GM23338 (cell line): ENCODE measurements around the gene MLKL. TPM values are rescaled to one million over a fixed set of nuclear protein-coding genes. Genes with fewer than 3 reads are reported as not detected.

Experiments used
- ATAC-seq: fragments of 200-7000 bp; cut with Tn5 transposase; 3 replicates; pipeline ENCODE4 v1.9.1; 2020
- DNase-seq: peaks from one replicate; pipeline ENCODE4 v3.0.0-alpha.2; 2015; ENCODE audit warnings: low spot score
- H2AFZ ChIP-seq: fragments of 200-600 bp; sonication (generic); 2 replicates; pipeline ENCODE4 v1.8.0; 2016; ENCODE audit warnings: antibody characterized with exemption, mild to moderate bottlenecking, moderate library complexity
- H3F3A ChIP-seq: fragments of 200-600 bp; sonication (generic); replicated peaks from 2 replicates; pipeline ENCODE4 v1.8.0; 2017; ENCODE audit warnings: antibody characterized with exemption, mixed run types, low read depth
- H3K27ac ChIP-seq: fragments of 200-600 bp; sonication (generic); 2 replicates; pipeline ENCODE4 v1.6.1; 2016; ENCODE audit warnings: low read depth
- H3K27me3 ChIP-seq: fragments of 200-600 bp; sonication (generic); 2 replicates; pipeline ENCODE4 v1.8.0; 2016; ENCODE audit warnings: mild to moderate bottlenecking, mixed run types, moderate library complexity; ENCODE audit not compliant: insufficient read depth
- H3K36me3 ChIP-seq: fragments of 200-600 bp; sonication (generic); 2 replicates; pipeline ENCODE4 v1.8.0; 2016; ENCODE audit warnings: mild to moderate bottlenecking; ENCODE audit not compliant: insufficient read depth
- H3K4me1 ChIP-seq: fragments of 200-600 bp; sonication (generic); 2 replicates; pipeline ENCODE4 v1.8.0; 2016; ENCODE audit warnings: mild to moderate bottlenecking, moderate library complexity; ENCODE audit not compliant: insufficient read depth
- H3K4me2 ChIP-seq: fragments of 200-600 bp; sonication (generic); 2 replicates; pipeline ENCODE4 v1.7.1; 2017; ENCODE audit warnings: mixed run types
- H3K4me3 ChIP-seq: fragments of 200-600 bp; sonication (generic); 2 replicates; pipeline ENCODE4 v1.6.1; 2016; ENCODE audit warnings: mixed run types
- H3K79me2 ChIP-seq: fragments of 200-600 bp; sonication (generic); replicated peaks from 2 replicates; pipeline ENCODE4 v1.8.0; 2017; ENCODE audit warnings: mild to moderate bottlenecking; ENCODE audit not compliant: insufficient read depth
- H3K9me2 ChIP-seq: fragments of 200-600 bp; sonication (generic); 2 replicates; pipeline ENCODE4 v1.8.0; 2017; ENCODE audit not compliant: insufficient read depth
- H4K20me1 ChIP-seq: fragments of 200-600 bp; sonication (generic); replicated peaks from 2 replicates; pipeline ENCODE4 v1.8.0; 2017; ENCODE audit warnings: mild to moderate bottlenecking; ENCODE audit not compliant: insufficient read depth
- H3K27ac Mint-ChIP-seq: 2 replicates; pipeline ENCODE4 v1.8.0; 2020; ENCODE audit warnings: inconsistent platforms, mild to moderate bottlenecking, moderate library complexity, mixed read lengths
- H3K27me3 Mint-ChIP-seq: 3 replicates; pipeline ENCODE4 v1.8.0; 2022; ENCODE audit warnings: low read depth, mild to moderate bottlenecking, moderate library complexity, mixed read lengths, inconsistent platforms; ENCODE audit not compliant: insufficient read depth, poor library complexity
- H3K36me3 Mint-ChIP-seq: 3 replicates; pipeline ENCODE4 v1.8.0; 2021; ENCODE audit warnings: low read depth, mild to moderate bottlenecking, inconsistent platforms, moderate library complexity, mixed read lengths
- H3K4me1 Mint-ChIP-seq: 3 replicates; pipeline ENCODE4 v1.8.0; 2020; ENCODE audit warnings: mild to moderate bottlenecking, inconsistent platforms, mixed read lengths
- H3K4me3 Mint-ChIP-seq: 3 replicates; pipeline ENCODE4 v1.8.0; 2021; ENCODE audit warnings: moderate library complexity, mild to moderate bottlenecking, inconsistent platforms, mixed read lengths
- H3K9me3 Mint-ChIP-seq: 3 replicates; pipeline ENCODE4 v1.8.0; 2020; ENCODE audit warnings: moderate library complexity, mild to moderate bottlenecking, inconsistent platforms, mixed read lengths
- CREB1 ChIP-seq: fragments of 250-450 bp; sonication (Bioruptor Pico); IDR thresholded peaks from 2 replicates; pipeline ENCODE4 v1.5.0; 2020; ENCODE audit warnings: low read depth, mild to moderate bottlenecking, moderate library complexity
- EZH2 ChIP-seq: fragments of 200-600 bp; sonication (generic); IDR thresholded peaks from one replicate; pipeline ENCODE4 v1.8.0; 2017; ENCODE audit warnings: antibody characterized with exemption, mild to moderate bottlenecking, low read depth; ENCODE audit not compliant: unreplicated experiment
- NANOG ChIP-seq: IDR thresholded peaks from 2 replicates; pipeline ENCODE4 v1.6.1; 2016; ENCODE audit warnings: antibody characterized with exemption, borderline replicate concordance
- STAT1 ChIP-seq: IDR thresholded peaks from one replicate; pipeline ENCODE4 v1.6.1; 2016; ENCODE audit warnings: antibody characterized with exemption; ENCODE audit not compliant: unreplicated experiment
- ZNF114 ChIP-seq: fragments of 250-450 bp; sonication (Bioruptor Pico); IDR thresholded peaks from 2 replicates; pipeline ENCODE4 v1.5.0; 2020; ENCODE audit warnings: mild to moderate bottlenecking, moderate library complexity
- ZNF331 ChIP-seq: fragments of 250-450 bp; sonication (Bioruptor Pico); IDR thresholded peaks from 2 replicates; pipeline ENCODE4 v1.5.0; 2020; ENCODE audit warnings: low read depth, mild to moderate bottlenecking, moderate library complexity
- polyA plus RNA-seq: library from polyadenylated mRNA; unstranded; fragments of >200 nt; fragmentation: Nextera tagmentation; extraction: Ambion mirVana; gene quantifications from 2 replicates; pipeline ENCODE4 v1.2.1, GENCODE V29; 2016
- total RNA-seq: library from RNA; depleted of rRNA; stranded (reverse); fragments of >200 nt; shearing (Covaris generic); gene quantifications from 2 replicates; pipeline ENCODE4 v1.2.3, GENCODE V29; 2014
- TF ChIP-seq, protein P1 (sequence below), 2 experiments: fragments of 200-600 bp in 1 of 2; sonication (generic) in 1 of 2; conservative IDR thresholded peaks; 2 replicates each; pipeline versions ENCODE4 v1.5.1 to v1.6.1; 2016 to 2017; ENCODE audit warnings: antibody characterized with exemption in 2 of 2, low read depth in 2 of 2, mild to moderate bottlenecking in 2 of 2, moderate library complexity in 1 of 2
- TF ChIP-seq, protein P2 (sequence below): IDR thresholded peaks from one replicate; pipeline ENCODE4 v1.6.1; 2018; ENCODE audit warnings: antibody characterized with exemption; ENCODE audit not compliant: unreplicated experiment
- TF ChIP-seq, protein P3 (sequence below): fragments of 250-450 bp; sonication (Bioruptor Pico); IDR thresholded peaks from 2 replicates; pipeline ENCODE4 v1.5.0; 2020; ENCODE audit warnings: mild to moderate bottlenecking, moderate library complexity

Gene MLKL
- total and polyA plus RNA-seq, 2 experiments from 2014 or later: 5.1 to 9.7 TPM

DNA sequence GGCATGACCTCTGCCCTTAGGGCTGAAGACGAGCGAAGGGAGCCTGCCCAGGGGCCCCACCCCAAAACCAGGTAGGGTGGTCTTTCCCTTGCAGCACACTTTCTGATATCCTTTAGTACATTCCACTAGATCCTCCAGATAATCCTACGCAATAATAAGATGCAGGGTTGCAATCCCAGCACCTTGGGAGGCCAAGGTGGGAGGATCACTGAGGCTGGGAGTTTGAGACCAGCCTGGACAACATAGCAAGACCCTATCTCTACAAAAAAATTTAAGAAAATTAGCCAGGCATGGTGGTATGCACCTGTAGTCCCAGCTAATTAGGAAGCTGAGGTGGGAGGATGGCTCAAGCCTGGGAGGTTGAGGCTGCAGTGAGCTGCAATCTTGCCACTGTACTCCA, 34.9 kb upstream of the MLKL start:
- Mint-ChIP-seq H3K27ac (no peak overlapping the region), H3K4me3 (no peak overlapping the region), H3K36me3 (no peaks in the 10 kb centered on the region), H3K4me1 (peaks cover 38% of the 10 kb centered on the region), H3K9me3 (no peaks in the 10 kb centered on the region; the same call in 2 of the 3 replicates), H3K27me3 (peaks cover 20% of the 10 kb centered on the region)
- no peaks in the 10 kb centered on the region for H4K20me1 ChIP-seq
- no peaks in the 10 kb centered on the region for H3K79me2 ChIP-seq
- ATAC-seq: no peak
- no peaks in the 10 kb centered on the region; the same call in 1 of the 2 replicates for H3K36me3 ChIP-seq
- no peak overlapping the region for H3K4me3 ChIP-seq
- no peaks in the 10 kb centered on the region for H3K9me2 ChIP-seq
- H3K27ac ChIP-seq: no peak overlapping the region
- TF ChIP-seq EZH2 (no peak), STAT1 (no peak), NANOG (no peak), ZNF331 (CRISPR knock-in tag) (no peak), CREB1 (CRISPR knock-in tag) (no peak)
- TF ChIP-seq, protein P1, sequence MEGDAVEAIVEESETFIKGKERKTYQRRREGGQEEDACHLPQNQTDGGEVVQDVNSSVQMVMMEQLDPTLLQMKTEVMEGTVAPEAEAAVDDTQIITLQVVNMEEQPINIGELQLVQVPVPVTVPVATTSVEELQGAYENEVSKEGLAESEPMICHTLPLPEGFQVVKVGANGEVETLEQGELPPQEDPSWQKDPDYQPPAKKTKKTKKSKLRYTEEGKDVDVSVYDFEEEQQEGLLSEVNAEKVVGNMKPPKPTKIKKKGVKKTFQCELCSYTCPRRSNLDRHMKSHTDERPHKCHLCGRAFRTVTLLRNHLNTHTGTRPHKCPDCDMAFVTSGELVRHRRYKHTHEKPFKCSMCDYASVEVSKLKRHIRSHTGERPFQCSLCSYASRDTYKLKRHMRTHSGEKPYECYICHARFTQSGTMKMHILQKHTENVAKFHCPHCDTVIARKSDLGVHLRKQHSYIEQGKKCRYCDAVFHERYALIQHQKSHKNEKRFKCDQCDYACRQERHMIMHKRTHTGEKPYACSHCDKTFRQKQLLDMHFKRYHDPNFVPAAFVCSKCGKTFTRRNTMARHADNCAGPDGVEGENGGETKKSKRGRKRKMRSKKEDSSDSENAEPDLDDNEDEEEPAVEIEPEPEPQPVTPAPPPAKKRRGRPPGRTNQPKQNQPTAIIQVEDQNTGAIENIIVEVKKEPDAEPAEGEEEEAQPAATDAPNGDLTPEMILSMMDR (conservative IDR thresholded peaks at IDR 0.05; ENCODE audit: low read depth in 2 of 2): no peak
- TF ChIP-seq, protein P2, sequence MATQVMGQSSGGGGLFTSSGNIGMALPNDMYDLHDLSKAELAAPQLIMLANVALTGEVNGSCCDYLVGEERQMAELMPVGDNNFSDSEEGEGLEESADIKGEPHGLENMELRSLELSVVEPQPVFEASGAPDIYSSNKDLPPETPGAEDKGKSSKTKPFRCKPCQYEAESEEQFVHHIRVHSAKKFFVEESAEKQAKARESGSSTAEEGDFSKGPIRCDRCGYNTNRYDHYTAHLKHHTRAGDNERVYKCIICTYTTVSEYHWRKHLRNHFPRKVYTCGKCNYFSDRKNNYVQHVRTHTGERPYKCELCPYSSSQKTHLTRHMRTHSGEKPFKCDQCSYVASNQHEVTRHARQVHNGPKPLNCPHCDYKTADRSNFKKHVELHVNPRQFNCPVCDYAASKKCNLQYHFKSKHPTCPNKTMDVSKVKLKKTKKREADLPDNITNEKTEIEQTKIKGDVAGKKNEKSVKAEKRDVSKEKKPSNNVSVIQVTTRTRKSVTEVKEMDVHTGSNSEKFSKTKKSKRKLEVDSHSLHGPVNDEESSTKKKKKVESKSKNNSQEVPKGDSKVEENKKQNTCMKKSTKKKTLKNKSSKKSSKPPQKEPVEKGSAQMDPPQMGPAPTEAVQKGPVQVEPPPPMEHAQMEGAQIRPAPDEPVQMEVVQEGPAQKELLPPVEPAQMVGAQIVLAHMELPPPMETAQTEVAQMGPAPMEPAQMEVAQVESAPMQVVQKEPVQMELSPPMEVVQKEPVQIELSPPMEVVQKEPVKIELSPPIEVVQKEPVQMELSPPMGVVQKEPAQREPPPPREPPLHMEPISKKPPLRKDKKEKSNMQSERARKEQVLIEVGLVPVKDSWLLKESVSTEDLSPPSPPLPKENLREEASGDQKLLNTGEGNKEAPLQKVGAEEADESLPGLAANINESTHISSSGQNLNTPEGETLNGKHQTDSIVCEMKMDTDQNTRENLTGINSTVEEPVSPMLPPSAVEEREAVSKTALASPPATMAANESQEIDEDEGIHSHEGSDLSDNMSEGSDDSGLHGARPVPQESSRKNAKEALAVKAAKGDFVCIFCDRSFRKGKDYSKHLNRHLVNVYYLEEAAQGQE: no peak
- no peak overlapping the region for H2AFZ ChIP-seq
- DNase-seq: no peak
- H3K27me3 ChIP-seq: no peaks in the 10 kb centered on the region
- no peaks in the 10 kb centered on the region for H3F3A ChIP-seq
- no peak overlapping the region for H3K4me2 ChIP-seq
- peaks cover 29% of the 10 kb centered on the region for H3K4me1 ChIP-seq

DNA sequence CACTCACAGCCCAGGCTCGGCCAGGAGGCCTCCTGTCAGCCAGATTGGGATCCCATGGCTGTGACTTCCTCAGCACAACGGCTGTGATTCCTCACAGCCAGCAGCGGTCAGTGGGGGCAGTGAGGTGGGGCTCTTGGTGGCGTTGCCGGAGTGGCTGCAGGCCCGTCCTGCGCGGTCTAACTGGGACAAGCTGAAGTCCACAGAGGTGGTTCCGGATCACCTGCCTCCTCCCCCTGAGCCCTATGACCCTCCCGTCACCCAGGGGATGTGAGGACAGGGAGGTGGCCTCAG, 34.4 kb upstream of the MLKL start:
- ATAC-seq (no peak; the same call in 1 of the 3 replicates), DNase-seq (no peak)
- H2AFZ ChIP-seq: no peak overlapping the region
- H3K27ac ChIP-seq: peak overlapping the region; percentile 50; the same call in 1 of the 2 replicates
- no peak overlapping the region for H3K27ac Mint-ChIP-seq
- no peaks in the 10 kb centered on the region for H4K20me1 ChIP-seq
- no peaks in the 10 kb centered on the region for H3K79me2 ChIP-seq
- H3K36me3 ChIP-seq: no peaks in the 10 kb centered on the region; the same call in 1 of the 2 replicates
- no peaks in the 10 kb centered on the region for H3K27me3 ChIP-seq
- H3K27me3 Mint-ChIP-seq: peaks cover 18% of the 10 kb centered on the region
- H3K4me1 Mint-ChIP-seq: peaks cover 43% of the 10 kb centered on the region
- H3K4me3 ChIP-seq: no peak overlapping the region
- H3K36me3 Mint-ChIP-seq: no peaks in the 10 kb centered on the region
- peak overlapping the region; percentile 64 for H3K4me2 ChIP-seq
- H3K4me1 ChIP-seq: peaks cover 33% of the 10 kb centered on the region
- no peak overlapping the region for H3K4me3 Mint-ChIP-seq
- no peaks in the 10 kb centered on the region; the same call in 2 of the 3 replicates for H3K9me3 Mint-ChIP-seq
- no peaks in the 10 kb centered on the region for H3F3A ChIP-seq
- H3K9me2 ChIP-seq: no peaks in the 10 kb centered on the region
- TF ChIP-seq ZNF114 (CRISPR knock-in tag) (no peak), STAT1 (no peak), ZNF331 (CRISPR knock-in tag) (no peak)
- TF ChIP-seq, protein P3, sequence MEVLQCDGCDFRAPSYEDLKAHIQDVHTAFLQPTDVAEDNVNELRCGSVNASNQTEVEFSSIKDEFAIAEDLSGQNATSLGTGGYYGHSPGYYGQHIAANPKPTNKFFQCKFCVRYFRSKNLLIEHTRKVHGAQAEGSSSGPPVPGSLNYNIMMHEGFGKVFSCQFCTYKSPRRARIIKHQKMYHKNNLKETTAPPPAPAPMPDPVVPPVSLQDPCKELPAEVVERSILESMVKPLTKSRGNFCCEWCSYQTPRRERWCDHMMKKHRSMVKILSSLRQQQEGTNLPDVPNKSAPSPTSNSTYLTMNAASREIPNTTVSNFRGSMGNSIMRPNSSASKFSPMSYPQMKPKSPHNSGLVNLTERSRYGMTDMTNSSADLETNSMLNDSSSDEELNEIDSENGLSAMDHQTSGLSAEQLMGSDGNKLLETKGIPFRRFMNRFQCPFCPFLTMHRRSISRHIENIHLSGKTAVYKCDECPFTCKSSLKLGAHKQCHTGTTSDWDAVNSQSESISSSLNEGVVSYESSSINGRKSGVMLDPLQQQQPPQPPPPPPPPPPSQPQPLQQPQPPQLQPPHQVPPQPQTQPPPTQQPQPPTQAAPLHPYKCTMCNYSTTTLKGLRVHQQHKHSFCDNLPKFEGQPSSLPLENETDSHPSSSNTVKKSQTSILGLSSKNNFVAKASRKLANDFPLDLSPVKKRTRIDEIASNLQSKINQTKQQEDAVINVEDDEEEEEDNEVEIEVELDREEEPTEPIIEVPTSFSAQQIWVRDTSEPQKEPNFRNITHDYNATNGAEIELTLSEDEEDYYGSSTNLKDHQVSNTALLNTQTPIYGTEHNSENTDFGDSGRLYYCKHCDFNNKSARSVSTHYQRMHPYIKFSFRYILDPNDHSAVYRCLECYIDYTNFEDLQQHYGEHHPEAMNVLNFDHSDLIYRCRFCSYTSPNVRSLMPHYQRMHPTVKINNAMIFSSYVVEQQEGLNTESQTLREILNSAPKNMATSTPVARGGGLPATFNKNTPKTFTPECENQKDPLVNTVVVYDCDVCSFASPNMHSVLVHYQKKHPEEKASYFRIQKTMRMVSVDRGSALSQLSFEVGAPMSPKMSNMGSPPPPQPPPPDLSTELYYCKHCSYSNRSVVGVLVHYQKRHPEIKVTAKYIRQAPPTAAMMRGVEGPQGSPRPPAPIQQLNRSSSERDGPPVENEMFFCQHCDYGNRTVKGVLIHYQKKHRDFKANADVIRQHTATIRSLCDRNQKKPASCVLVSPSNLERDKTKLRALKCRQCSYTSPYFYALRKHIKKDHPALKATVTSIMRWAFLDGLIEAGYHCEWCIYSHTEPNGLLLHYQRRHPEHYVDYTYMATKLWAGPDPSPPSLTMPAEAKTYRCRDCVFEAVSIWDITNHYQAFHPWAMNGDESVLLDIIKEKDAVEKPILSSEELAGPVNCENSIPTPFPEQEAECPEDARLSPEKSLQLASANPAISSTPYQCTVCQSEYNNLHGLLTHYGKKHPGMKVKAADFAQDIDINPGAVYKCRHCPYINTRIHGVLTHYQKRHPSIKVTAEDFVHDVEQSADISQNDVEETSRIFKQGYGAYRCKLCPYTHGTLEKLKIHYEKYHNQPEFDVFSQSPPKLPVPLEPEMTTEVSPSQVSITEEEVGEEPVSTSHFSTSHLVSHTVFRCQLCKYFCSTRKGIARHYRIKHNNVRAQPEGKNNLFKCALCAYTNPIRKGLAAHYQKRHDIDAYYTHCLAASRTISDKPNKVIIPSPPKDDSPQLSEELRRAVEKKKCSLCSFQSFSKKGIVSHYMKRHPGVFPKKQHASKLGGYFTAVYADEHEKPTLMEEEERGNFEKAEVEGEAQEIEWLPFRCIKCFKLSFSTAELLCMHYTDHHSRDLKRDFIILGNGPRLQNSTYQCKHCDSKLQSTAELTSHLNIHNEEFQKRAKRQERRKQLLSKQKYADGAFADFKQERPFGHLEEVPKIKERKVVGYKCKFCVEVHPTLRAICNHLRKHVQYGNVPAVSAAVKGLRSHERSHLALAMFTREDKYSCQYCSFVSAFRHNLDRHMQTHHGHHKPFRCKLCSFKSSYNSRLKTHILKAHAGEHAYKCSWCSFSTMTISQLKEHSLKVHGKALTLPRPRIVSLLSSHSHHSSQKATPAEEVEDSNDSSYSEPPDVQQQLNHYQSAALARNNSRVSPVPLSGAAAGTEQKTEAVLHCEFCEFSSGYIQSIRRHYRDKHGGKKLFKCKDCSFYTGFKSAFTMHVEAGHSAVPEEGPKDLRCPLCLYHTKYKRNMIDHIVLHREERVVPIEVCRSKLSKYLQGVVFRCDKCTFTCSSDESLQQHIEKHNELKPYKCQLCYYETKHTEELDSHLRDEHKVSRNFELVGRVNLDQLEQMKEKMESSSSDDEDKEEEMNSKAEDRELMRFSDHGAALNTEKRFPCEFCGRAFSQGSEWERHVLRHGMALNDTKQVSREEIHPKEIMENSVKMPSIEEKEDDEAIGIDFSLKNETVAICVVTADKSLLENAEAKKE (CRISPR knock-in tag): no peak
